A549 (cell line): ENCODE measurements around the gene MAGI1.

ENCODE experiments used
- FOSB ChIP-seq: fragments of 250-450 bp; sonication (Bioruptor Pico); IDR thresholded peaks from 2 replicates; pipeline ENCODE4 v1.5.0; 2020; ENCODE audit warnings: mild to moderate bottlenecking, moderate library complexity
- NFE2L2 ChIP-seq: fragments of 150-350 bp; conservative IDR thresholded peaks from 2 replicates; pipeline ENCODE4 v1.6.1; 2014; ENCODE audit warnings: low read length
- POLR2A ChIP-seq: IDR thresholded peaks from 2 replicates; pipeline ENCODE4 v1.6.1; 2012; ENCODE audit warnings: mild to moderate bottlenecking, low read length
- TF ChIP-seq, protein P1 (sequence below): fragments of >200 bp; sonication (Bioruptor Twin); formaldehyde crosslinking; IDR thresholded peaks from 3 replicates; pipeline ENCODE4 v1.5.1; 2016

DNA sequence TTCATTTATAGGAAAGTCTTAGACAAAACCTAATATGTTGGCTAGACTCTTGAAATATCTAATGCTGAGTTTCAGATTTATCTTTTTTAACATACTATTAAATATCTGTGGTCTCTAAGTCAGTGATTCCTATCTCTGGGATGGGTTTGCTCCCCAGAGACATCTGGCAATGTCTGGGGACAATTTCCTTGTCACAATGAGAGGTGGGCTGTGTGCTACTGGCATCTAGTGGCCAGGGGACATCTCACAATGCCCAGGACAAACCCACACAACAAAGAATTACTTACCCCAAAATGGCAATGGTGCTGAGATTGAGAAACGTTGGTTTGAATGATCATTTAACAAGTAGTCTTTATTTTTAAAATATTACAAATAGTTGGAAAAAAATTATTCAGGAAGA, 602.1 kb downstream of the MAGI1 start:
- no peak for TF ChIP-seq NFE2L2
- TF ChIP-seq POLR2A, result no peak
- no peak for TF ChIP-seq FOSB
- TF ChIP-seq, protein P1, sequence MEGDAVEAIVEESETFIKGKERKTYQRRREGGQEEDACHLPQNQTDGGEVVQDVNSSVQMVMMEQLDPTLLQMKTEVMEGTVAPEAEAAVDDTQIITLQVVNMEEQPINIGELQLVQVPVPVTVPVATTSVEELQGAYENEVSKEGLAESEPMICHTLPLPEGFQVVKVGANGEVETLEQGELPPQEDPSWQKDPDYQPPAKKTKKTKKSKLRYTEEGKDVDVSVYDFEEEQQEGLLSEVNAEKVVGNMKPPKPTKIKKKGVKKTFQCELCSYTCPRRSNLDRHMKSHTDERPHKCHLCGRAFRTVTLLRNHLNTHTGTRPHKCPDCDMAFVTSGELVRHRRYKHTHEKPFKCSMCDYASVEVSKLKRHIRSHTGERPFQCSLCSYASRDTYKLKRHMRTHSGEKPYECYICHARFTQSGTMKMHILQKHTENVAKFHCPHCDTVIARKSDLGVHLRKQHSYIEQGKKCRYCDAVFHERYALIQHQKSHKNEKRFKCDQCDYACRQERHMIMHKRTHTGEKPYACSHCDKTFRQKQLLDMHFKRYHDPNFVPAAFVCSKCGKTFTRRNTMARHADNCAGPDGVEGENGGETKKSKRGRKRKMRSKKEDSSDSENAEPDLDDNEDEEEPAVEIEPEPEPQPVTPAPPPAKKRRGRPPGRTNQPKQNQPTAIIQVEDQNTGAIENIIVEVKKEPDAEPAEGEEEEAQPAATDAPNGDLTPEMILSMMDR, result peak; percentile 42
